IMR-90 (cell line): ENCODE results near the gene KCNAB1.

Experiments used
- BHLHE40 ChIP-seq: fragments of 150-350 bp; IDR thresholded peaks from 2 replicates; pipeline ENCODE4 v1.6.1; 2016; ENCODE audit warnings: mild to moderate bottlenecking, low read depth, low read length
- FOS ChIP-seq: fragments of 150-350 bp; IDR thresholded peaks from 2 replicates; pipeline ENCODE4 v1.6.1; 2016; ENCODE audit warnings: low read depth, low read length
- MAFK ChIP-seq: IDR thresholded peaks from 2 replicates; pipeline ENCODE4 v1.6.1; 2012; ENCODE audit warnings: low read depth, low read length, improper control_type of control experiment
- MAZ ChIP-seq: IDR thresholded peaks from 2 replicates; pipeline ENCODE4 v1.6.1; 2012; ENCODE audit warnings: low read depth, mild to moderate bottlenecking, low read length, improper control_type of control experiment, moderate library complexity, borderline replicate concordance
- POLR2A ChIP-seq: IDR thresholded peaks from 2 replicates; pipeline ENCODE4 v1.6.1; 2012; ENCODE audit warnings: mild to moderate bottlenecking, low read depth, low read length
- RAD21 ChIP-seq: IDR thresholded peaks from 2 replicates; pipeline ENCODE4 v1.6.1; 2012; ENCODE audit warnings: low read length, improper control_type of control experiment
- TF ChIP-seq, protein P1 (sequence below): conservative IDR thresholded peaks from 2 replicates; pipeline ENCODE4 v1.5.1; 2012; ENCODE audit warnings: mild to moderate bottlenecking, low read depth, low read length, improper control_type of control experiment

DNA sequence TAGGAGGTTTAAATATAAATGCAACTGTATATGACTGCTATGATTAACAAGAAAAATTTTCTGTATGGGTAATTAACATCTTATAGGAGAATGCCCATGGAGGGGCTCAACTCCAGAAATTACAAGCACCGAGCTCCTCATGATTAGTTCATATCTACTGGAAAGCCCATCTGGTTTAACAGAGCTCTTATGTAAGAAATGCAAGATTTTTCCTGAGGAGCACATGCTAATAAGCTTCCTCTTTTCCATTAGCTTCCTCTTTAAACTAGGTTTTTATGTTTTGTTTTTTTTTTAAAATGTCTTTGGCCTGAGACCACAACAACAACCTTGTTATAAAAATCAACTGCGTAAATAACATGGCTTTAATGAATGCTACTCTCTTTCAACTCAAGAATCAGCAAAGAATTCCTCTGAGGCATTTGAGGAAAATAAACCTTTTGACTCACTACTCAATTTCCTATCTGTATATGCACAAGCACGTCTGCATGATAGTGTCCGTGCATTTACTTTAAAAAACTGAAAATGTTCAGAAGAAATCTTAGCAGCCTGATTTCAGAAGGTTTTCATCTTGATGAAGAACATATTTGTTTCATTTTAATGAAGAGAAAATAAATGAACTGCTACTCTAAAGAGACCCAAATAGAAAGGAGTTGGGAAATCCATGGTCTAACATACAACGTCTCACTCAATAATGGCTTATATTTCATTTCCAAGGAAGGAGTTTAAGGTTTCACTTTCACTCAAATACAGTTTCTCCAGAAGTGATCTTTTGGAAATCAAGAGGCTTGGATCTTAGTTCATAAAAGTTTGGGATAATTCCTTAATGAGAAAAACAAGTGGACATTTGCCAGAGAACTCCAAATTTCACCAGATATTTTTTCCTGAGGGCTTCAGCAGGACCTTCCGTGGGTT, 180.8 kb downstream of the KCNAB1 start:
- TF ChIP-seq RAD21 = no peak
- no peak for TF ChIP-seq POLR2A
- no peak for TF ChIP-seq BHLHE40
- TF ChIP-seq, protein P1, sequence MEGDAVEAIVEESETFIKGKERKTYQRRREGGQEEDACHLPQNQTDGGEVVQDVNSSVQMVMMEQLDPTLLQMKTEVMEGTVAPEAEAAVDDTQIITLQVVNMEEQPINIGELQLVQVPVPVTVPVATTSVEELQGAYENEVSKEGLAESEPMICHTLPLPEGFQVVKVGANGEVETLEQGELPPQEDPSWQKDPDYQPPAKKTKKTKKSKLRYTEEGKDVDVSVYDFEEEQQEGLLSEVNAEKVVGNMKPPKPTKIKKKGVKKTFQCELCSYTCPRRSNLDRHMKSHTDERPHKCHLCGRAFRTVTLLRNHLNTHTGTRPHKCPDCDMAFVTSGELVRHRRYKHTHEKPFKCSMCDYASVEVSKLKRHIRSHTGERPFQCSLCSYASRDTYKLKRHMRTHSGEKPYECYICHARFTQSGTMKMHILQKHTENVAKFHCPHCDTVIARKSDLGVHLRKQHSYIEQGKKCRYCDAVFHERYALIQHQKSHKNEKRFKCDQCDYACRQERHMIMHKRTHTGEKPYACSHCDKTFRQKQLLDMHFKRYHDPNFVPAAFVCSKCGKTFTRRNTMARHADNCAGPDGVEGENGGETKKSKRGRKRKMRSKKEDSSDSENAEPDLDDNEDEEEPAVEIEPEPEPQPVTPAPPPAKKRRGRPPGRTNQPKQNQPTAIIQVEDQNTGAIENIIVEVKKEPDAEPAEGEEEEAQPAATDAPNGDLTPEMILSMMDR = no peak
- TF ChIP-seq MAZ = no peak
- no peak for TF ChIP-seq FOS
- TF ChIP-seq MAFK = no peak
